Measurements from ENCODE around the gene NCBP1.
"Not testable (repeated sequence)": the region's sequence is repeated elsewhere in the genome, so short reads cannot be mapped to it uniquely, and the experiment has no call there.

Gene NCBP1

DNA sequence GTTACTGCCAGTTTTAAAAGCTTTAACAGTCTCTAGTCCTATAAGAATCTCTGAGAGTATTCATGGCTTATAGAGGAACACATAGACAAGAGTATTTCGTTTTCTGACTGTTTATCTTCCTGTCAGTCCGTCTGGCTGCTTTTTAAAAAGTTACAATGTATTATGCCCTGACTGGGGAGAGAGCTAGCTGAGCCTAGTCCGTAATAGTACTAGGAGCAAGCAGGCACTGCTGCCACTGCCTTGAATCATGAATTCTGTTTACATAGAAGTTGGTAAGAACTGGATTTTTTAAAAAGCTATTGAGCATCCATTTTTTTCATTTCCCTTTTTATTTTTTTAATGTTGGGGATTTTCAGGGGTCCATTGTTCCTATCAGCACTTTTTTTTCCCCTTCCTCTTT, 37.0 kb downstream of the NCBP1 start:
- in situ Hi-C loops (cut with HindIII; ENCODE audit: low sequenced_read_pairs) = no loop called here

DNA sequence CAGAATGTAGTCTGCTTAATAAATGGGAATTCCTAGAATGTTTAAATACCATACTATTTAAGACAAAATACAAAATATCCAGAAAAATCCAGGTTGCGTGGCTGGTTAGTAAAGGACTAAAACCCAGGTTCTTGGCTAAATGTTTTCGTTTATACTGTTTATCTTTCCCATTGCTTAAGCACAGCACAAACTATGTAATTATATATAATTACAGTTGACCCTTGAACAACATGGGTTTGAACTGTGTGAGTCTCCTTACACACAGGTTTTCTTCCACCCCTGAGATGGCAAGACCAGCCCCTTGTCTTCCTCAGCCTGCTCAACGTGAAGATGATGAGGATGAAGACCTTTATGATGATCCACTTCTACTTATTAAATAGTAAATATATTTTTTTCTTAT, 38.8 kb downstream of the NCBP1 start:
- in situ Hi-C loops (cut with HindIII; ENCODE audit: low sequenced_read_pairs) = no loop called here

DNA sequence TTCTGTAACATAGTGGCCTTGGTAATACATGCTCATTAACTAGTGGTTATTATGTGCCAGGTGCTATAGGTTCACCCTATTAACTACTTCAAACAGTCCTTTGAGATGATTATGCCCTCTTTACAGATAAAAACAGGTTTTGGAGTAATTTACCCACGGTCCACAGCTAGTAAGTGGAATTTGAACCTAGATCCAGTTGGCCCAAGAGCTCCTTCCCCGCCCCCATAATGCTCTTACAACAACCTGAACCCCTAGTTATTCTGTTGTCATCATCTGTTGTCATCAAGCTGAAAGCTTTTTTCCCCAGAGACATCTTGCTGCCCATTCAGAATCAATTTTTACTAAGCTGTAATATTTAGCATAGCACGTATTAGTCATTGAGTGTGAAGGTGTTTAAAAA, 40.3 kb downstream of the NCBP1 start:
- in situ Hi-C loops (cut with HindIII; ENCODE audit: low sequenced_read_pairs) = no loop called here

DNA sequence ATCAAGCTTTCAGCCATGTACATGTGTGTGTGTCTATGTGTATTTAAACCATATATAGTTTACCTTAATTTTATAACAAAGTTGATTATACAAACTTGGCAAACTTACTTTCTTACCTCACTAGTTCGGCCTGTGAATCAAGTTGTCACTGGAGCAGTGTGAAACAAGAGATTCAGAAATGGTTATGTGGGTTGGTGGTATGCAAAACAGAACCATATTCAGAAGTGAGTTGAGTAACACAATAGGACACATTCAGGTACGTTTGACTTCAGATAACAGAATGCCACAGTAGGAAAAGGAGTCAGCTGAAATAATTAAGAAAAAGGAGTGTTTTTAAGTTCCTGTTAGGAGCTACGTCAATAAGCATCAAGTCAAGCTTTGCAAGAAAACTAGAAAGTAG, 42.0 kb downstream of the NCBP1 start:
- in situ Hi-C loops (cut with HindIII; ENCODE audit: low sequenced_read_pairs) = no loop called here

DNA sequence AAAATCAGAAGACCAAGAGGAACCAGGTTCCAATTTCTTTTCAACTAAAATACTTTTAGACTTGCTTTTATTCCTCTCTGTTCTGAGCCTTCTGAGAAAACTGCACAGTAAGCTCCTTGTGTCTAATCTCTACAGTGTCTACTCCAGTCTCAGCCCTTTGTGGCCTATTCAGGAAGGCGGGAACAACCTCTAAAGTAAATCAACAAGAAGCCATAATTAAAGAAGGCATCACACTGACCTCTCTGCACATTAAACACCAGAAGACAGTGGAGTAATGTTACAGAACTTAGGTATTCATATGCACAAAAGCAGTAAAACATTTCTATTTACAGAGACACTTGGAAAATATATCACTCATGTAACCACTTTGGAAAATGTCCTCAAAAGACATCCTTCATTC, 48.6 kb downstream of the NCBP1 start:
- in situ Hi-C loops (cut with HindIII; ENCODE audit: low sequenced_read_pairs) = no loop called here

DNA sequence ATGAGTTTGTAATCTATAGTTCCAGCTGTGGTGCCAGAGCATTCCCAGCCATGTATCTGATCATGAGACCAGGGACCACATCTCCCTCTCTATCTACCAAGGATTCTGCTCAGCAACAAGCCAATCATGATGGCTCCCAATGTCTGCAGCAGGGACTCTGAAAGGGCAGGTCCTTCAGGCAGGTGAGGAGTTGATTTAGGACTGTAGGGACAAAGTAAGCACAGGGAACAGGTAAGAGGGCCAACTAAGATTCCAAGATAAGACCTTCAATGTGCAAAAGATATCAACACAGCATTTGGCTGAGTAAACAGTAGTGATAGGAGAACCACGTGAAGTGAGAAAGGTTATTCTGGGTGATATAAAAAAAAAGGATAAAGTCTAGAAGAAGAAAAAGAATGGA, 55.0 kb downstream of the NCBP1 start:
- in situ Hi-C loops (cut with HindIII; ENCODE audit: low sequenced_read_pairs) = no loop called here

DNA sequence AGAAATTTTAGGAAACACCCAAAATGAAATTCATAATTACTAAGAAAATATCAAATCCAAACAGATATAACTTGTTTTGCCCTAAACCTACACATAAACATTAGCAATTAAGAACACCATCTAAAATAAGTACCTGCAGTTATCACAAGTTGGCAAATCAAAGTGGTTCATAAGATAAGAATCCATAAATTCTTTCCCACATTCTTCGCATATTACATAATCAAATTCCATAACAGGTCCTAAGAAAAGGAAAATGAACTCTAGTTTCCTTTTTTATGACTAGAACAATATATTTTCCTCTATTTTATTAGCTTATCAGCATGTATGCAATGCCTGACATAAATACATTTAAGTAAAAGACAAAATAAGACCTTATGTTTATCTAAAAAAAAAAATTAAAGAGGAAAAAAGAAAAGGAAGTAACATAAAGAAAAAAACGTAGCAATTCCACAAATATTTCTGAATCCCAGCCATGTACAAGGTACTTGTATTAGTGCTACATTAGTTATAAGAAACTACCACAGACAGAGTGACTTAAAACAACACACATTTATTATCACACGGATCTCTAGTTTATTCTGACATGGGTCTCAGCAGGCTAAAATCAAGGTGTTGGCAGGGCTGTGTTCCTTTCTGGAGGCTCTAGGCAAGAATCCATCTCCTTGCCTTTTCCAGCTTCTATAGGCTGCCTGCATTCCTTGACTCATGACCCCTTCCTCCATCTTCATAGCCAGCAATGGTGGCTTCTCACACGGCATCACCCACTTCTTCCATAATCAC, 56.0 kb downstream of the NCBP1 start:
- in situ Hi-C loops (cut with HindIII; ENCODE audit: low sequenced_read_pairs) = no loop called here

DNA sequence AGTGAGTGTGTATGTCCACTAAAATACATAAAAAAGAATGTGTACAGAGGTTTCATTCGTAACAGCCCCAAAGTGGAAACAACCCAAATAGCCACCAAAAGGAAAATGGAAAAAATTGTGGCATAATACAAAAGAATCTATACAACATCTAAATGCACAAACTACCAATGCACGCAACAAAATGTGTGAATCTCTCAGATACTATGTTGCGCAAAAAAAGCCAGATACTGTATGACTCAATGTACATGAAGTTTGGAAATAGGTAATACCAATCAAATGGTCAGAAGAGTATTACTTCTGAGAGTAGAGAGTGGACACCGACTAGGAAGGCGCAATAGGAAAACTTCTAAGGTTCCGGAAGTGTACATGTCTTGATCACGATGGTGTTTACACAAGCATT, 61.1 kb downstream of the NCBP1 start:
- in situ Hi-C loops (cut with HindIII; ENCODE audit: low sequenced_read_pairs) = no loop called here

DNA sequence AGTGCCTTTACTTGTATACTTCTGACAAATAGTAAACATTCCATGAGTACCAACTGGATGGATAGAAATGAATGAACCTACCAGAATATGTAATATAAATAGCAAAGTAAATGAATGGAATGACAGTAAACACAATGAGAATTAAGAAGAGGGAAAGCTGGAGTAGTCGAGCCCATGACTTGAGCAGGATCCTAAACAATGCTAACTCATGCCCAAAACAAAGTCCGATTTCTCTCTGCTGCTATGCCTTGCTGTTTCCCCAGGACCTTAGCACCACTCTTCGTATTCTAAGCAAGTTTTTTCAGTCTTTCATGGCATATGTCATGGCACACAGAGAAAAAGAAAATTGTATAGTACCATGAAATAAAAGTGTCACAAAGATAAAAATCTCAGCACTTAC, 61.8 kb downstream of the NCBP1 start:
- in situ Hi-C loops (cut with HindIII; ENCODE audit: low sequenced_read_pairs) = no loop called here

DNA sequence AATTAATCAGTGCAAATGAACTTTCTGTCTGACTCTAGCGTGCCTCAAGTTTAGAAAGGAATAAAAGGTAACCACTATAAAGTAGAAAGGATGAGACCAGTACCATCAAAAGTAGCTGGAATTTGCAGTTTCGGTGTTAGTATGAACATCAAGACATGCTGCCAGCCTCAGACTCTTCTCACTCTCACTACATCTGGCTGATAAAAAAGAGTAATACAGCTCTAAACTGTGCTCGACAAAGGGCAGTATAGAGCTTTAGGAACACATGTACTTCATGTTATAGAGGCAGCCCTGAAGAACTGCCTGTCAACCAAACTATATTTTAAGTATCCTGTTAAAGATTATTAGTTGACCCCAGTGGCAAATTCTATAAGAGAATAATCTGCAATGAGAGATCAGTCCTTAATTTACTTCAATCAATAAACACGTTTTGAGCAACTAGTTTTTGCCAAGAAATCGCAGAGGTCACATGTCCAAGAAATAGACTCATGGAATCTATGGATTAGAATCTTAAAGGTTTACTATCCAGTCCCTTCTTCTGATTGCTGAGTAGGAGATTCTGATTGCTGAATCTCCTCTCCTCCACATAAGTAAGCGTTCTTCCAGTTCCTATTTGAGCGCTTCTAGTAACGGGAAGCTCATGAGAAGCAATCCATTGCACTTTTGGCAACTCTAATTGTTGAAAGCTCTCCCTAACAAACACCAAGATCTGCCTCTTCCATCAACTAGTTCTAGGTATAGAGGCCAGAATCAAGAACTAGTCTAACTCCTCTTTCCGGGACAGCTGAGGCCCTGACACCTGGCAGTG, 62.6 kb downstream of the NCBP1 start:
- in situ Hi-C loops (cut with HindIII; ENCODE audit: low sequenced_read_pairs) = no loop called here

DNA sequence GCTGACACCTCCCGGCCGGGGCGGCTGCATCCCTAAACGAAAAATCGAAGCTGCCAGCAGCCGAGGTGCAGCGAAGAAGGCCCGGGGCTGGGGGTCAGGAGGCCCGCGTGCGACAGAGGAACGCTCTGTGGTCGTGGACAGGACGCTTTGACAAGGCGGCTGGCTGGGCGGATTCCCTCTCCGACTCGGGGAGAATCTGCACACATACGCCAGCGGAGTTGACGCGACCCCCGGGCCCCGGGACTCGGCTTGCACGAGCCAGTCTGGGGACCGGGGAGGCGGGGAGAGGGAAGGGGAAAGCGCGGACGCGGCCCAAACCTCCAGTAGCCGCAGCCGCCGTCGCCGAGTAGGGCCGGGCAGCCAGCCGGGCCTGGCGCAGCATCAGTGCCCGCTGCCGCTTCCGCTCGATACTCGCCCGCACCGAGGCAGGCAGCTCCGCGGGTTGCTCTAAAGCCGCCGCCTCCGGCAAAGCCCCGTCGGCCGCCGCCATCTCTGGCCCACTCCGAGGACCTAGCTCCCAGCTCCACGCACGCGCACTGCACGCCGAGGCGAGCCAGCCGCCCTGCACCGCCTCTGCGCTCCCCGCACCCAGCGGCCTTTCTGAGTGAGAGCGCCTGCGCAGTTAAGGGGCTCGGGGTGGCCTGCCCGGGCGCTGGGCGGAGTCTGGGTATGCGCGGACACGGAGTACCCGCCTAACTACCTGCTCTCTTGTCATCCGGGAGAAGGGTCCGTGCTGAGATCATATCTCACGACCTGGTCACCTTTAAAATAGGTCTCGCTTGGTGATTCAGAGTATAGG, 63.4 kb downstream of the NCBP1 start, which contains the start of gene XPA:
TSS of gene XPA (minus strand) at position 538 of the 799 bp plus-strand sequence. CDS start at position 490, 48 bp downstream.
- in situ Hi-C loops (cut with HindIII; ENCODE audit: low sequenced_read_pairs) = no loop called here

DNA sequence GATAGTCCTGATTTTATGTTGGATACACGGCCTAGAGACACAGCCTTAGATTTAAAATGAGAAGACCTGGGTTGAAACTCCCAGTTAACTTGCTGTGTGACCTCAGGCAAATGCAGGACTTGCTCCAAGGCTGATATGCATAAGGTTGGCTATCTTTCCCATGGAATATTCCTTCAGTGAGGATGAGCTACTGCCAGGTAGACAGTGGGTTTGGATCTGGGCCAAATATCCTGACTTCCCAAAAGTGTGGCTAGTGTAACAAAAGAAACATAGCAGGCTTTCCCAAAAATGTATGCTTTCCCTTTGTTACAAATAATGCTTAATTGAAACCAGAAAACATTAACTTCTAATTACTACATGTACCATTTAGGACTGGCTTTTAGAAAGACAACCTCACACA, 64.2 kb downstream of the NCBP1 start:
- in situ Hi-C loops (cut with HindIII; ENCODE audit: low sequenced_read_pairs) = no loop called here

DNA sequence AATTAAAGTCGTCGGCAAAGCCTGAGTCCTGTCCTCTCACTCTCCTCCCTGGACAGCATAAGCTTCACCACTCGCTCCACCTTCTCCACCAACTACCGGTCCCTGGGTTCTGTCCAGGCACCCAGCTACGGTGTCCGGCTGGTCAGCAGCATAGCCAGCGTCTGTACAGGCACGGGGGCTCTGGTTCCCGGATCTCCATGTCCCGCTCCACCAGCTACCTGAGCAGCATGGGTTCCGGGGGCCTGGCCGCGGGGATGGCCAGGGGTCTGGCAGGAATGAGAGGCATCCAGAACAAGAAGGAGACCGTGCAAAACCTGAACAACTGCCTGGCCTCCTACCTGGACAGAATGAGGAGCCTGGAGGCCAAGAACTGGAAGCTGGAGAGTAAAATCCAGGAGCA, 65.2 kb downstream of the NCBP1 start:
- in situ Hi-C loops (cut with HindIII; ENCODE audit: low sequenced_read_pairs) = no loop called here

DNA sequence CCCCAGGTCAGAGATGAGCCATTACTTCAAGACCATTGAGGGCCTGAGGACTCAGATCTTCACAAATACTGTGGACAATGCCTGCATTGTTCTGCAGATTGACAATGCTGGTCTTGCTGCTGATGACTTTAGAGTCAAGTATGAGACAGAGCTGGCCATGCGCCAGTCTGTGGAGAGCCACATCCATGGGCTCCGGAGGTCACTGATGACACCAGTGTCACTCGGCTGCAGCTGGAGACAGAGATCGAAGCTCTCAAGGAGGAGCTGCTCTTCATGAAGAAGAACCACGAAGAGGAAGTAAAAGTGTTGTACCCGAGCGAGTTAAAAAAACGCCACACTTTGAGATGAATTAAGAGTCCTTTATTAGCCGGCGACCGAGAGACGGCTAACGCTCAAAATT, 65.7 kb downstream of the NCBP1 start:
- in situ Hi-C loops (cut with HindIII; ENCODE audit: low sequenced_read_pairs) = not testable (repeated sequence)

DNA sequence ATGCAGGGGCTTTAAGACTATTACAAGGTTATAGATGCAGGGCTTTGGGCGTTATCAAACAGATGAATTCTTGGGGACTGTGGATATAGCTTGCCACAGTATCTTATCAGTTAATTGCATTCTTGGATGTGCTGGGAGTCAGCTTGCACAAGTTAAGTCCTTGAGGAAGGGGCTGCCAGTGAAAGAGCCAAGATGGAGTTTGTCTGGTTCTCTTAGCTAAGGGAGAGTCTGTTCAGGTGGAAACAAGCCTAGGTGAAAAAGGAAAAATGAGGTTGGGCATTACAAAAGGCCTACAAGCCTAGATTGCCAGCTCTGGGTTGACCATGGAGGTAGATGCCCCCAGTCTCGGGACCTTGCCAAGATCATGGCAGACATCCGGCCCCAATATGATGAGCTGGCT, 66.2 kb downstream of the NCBP1 start:
- in situ Hi-C loops (cut with HindIII; ENCODE audit: low sequenced_read_pairs) = not testable (repeated sequence)

DNA sequence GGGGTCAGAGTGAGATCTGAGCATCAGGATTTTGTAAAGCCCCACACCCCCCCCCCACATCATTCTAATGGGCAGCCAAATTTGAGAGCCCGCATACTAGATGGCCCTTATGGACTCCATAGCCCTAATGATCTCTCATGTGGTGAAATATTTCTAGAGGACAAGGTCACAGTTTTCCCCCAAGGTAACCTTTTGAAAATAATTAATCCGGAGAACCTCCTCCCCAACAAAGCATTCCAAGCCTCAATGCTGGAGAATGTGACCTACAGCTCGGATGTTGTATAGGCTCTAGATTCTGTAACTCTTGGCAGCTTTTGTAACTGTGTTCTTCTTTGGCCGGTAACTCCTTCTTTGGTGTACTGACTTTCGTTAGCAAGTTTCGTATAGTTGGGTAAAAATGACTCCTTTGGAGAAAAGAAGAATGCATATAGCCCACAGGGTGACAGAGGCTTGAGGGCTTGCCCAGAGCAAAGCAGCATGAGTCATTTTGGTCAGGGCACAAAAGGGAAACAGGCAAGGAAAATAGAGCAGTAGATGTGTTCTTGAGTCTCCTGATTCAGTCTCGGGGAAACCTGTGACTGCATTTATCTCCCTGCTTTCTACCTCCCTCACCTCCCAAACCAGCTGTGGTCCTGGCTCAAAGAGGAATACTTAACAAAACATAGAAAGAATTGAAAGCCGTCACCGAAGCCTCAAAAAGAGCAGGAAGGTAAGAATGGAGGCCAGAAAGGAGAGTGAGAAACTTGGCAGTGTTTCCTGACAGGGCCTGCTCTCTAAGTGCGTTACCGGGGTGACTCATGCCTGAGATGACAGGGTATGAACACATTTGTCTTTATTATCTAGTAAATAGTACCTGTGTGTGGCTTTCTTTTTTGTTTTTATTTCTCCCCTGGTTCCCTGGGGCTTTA, 70.1 kb downstream of the NCBP1 start:
- in situ Hi-C loops (cut with HindIII; ENCODE audit: low sequenced_read_pairs) = no loop called here

DNA sequence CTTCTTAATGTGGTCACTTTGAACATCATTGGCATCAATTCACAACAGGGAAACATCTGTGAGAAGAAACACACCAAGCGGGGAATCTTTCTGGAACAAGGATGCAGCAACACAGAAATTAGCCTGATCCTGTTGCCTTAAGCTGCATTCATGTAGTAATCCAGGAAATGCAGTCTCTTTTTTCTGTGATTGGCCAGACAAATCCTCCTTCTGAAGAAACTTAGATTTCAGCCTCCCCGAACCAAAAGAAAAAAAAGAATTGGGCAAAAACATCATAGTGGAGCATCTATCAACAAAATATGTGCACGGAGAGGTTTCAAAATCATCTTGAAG, 70.7 kb downstream of the NCBP1 start:
- in situ Hi-C loops (cut with HindIII; ENCODE audit: low sequenced_read_pairs) = no loop called here

DNA sequence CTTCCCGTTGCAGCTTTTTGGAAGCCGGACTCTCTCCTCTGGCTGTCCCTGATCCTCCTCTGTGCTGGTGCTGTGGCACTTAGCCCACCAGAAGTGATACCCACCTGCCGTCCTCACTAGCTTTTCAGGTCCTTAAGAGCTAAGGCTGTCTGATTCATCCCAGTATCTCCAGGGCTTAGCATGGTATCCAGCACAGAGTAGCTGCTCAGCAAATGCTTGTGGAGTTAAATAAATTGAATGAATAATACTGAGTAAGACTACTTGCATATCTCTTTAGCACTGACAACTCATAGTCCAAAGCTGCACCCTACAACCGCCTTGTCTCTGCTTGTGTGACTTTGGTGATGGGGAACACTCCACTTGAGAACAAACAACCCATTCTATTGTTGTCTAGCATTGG, 71.2 kb downstream of the NCBP1 start:
- in situ Hi-C loops (cut with HindIII; ENCODE audit: low sequenced_read_pairs) = no loop called here

DNA sequence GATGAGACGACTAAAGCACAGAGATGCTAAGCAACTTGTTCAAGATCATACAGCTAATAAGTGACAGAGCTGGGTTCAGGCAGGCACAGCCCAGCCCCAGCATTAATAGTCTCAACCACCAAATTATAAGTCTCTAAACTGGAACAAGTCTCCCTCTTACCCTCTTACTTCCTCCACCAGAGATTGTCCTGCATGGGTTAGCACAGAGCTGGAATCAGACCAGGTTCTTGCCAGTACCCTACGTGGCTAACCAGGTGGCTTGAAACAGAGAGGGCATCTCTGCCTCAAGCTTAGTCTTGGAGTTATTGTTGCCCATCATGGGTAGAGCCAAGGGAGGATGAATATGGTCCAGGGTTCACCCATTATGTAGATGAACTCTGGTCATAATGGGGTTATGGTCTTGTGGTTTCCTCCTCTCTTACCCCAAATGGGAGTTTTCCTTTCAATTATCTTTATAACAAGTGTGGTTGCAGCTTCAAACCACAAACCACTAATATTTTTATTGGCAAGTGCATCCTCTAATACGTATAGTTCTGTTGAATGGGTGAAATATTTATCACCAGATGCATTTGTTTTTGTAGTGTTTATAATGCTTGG, 71.8 kb downstream of the NCBP1 start:
- in situ Hi-C loops (cut with HindIII; ENCODE audit: low sequenced_read_pairs) = no loop called here

DNA sequence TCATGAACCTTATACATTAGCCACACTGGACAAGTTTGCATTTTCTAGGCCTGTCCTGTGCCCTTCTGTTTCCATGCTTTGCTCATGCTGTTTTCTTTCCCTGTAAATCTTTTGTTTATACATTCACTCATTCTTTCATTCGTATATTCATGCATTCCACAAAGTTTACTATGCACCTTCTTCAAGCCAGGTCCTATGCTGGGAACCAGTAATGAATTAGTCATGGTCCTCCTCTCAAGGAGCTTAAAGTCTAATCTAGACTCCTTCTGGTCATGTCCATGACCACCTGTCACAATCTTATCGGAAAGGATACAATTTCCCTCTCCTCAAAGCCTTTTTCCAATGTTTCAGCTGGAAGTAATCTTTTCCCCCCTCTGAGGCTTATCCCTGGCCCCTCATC, 72.6 kb downstream of the NCBP1 start:
- in situ Hi-C loops (cut with HindIII; ENCODE audit: low sequenced_read_pairs) = no loop called here

All from DLD1 (cell line).